KMS-11 (cell line): Measurements from ENCODE around the gene HYAL4.
A peak's percentile ranks its signal among the peaks of the same experiment; 100 is the strongest.

ENCODE experiments used
- H2AFZ ChIP-seq: fragments of 200-600 bp; sonication (generic); 2 replicates; pipeline ENCODE4 v1.6.1; 2016; ENCODE audit warnings: antibody characterized with exemption, mixed run types, low read depth
- H3K27ac ChIP-seq: fragments of 200-600 bp; sonication (generic); 2 replicates; pipeline ENCODE4 v1.6.1; 2016; ENCODE audit warnings: mild to moderate bottlenecking, mixed run types
- H3K27me3 ChIP-seq: fragments of 200-600 bp; sonication (generic); 2 replicates; pipeline ENCODE4 v1.6.1; 2017; ENCODE audit warnings: mild to moderate bottlenecking, low read depth, mixed run types, moderate library complexity; ENCODE audit not compliant: insufficient read depth
- H3K36me3 ChIP-seq: fragments of 200-600 bp; sonication (generic); 2 replicates; pipeline ENCODE4 v1.6.1; 2017; ENCODE audit warnings: mild to moderate bottlenecking, mixed run types; ENCODE audit not compliant: insufficient read depth
- H3K4me1 ChIP-seq: fragments of 200-600 bp; sonication (generic); 2 replicates; pipeline ENCODE4 v1.6.1; 2016; ENCODE audit warnings: mild to moderate bottlenecking, low read depth, mixed run types; ENCODE audit not compliant: poor library complexity, severe bottlenecking
- H3K4me2 ChIP-seq: fragments of 200-600 bp; sonication (generic); 2 replicates; pipeline ENCODE4 v1.7.0; 2016; ENCODE audit warnings: mild to moderate bottlenecking, mixed run types
- H3K4me3 ChIP-seq: fragments of 200-600 bp; sonication (generic); IDR thresholded peaks from 2 replicates; pipeline ENCODE4 v1.6.1; 2017; ENCODE audit warnings: low read depth, low read length, mixed read lengths; ENCODE audit not compliant: insufficient read depth
- H3K79me2 ChIP-seq: fragments of 200-600 bp; sonication (generic); 2 replicates; pipeline ENCODE4 v1.6.1; 2016; ENCODE audit warnings: low read depth, mixed run types; ENCODE audit not compliant: insufficient read depth
- H3K9ac ChIP-seq: fragments of 200-600 bp; sonication (generic); 2 replicates; pipeline ENCODE4 v1.6.1; 2016; ENCODE audit warnings: mild to moderate bottlenecking, mixed run types
- H4K20me1 ChIP-seq: fragments of 200-600 bp; sonication (generic); 2 replicates; pipeline ENCODE4 v1.6.1; 2016; ENCODE audit warnings: mild to moderate bottlenecking, mixed run types; ENCODE audit not compliant: insufficient read depth
- TF ChIP-seq, protein P1 (sequence below): fragments of 200-600 bp; sonication (generic); conservative IDR thresholded peaks from 2 replicates; pipeline ENCODE4 v1.6.1; 2017; ENCODE audit warnings: low read depth, mild to moderate bottlenecking, antibody characterized with exemption, low read length, moderate library complexity, mixed read lengths

Gene HYAL4

DNA sequence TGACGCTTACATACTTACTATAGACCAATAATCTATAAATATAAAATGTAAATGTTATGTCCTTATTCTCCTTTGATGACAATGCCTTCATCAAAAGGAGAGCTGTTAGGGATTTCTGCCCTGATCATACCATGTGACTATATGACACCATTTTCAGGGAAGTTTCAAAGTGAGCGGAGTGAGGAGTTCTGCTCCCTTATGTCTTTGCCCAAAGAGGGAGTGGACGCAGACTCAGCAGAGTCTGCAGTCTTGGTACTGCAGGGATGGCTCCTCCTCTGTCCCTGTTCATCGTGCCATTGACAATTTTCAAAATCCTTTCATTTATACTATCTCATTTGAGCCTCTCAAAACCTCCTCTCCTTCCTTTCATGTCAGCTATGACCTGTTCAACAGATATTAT, 27.9 kb downstream of the HYAL4 start:
- Histone ChIP-seq H4K20me1 (no peaks in the 10 kb centered on the region), H3K4me3 (no peak overlapping the region), H2AFZ (peak overlapping the region; percentile 1; the same call in 1 of the 2 replicates), H3K4me2 (no peak overlapping the region), H3K79me2 (no peaks in the 10 kb centered on the region), H3K27ac (no peak overlapping the region), H3K27me3 (no peaks in the 10 kb centered on the region), H3K36me3 (no peaks in the 10 kb centered on the region), H3K9ac (no peak overlapping the region), H3K4me1 (no peaks in the 10 kb centered on the region)
- TF ChIP-seq, protein P1, sequence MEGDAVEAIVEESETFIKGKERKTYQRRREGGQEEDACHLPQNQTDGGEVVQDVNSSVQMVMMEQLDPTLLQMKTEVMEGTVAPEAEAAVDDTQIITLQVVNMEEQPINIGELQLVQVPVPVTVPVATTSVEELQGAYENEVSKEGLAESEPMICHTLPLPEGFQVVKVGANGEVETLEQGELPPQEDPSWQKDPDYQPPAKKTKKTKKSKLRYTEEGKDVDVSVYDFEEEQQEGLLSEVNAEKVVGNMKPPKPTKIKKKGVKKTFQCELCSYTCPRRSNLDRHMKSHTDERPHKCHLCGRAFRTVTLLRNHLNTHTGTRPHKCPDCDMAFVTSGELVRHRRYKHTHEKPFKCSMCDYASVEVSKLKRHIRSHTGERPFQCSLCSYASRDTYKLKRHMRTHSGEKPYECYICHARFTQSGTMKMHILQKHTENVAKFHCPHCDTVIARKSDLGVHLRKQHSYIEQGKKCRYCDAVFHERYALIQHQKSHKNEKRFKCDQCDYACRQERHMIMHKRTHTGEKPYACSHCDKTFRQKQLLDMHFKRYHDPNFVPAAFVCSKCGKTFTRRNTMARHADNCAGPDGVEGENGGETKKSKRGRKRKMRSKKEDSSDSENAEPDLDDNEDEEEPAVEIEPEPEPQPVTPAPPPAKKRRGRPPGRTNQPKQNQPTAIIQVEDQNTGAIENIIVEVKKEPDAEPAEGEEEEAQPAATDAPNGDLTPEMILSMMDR = no peak

DNA sequence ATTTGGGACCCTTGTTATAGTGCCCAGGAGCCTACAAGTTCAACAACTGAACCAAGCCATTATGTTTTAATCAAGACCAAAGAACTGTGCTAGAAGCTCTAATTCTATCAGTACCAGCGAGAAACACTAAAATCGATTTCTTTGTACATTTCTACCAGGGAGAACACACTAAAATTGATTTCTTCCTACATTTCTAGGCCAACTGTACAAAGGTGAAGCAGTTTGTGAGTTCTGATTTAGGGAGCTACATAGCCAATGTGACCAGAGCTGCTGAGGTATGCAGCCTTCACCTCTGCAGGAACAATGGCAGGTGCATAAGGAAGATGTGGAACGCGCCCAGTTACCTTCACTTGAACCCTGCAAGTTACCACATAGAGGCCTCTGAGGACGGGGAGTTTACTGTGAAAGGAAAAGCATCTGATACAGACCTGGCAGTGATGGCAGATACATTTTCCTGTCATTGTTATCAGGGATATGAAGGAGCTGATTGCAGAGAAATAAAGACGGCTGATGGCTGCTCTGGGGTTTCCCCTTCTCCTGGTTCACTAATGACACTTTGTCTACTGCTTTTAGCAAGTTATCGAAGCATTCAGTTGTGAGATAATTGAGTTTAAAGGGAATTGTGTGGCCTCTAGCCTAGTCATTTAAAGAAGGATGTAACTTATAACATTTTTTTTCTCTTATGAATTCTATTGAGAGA, 31.7 kb downstream of the HYAL4 start:
- H3K79me2 ChIP-seq = no peaks in the 10 kb centered on the region
- no peaks in the 10 kb centered on the region for H4K20me1 ChIP-seq
- H3K4me3 ChIP-seq = no peak overlapping the region
- no peak overlapping the region for H3K4me2 ChIP-seq
- H3K27ac ChIP-seq = no peak overlapping the region
- H3K9ac ChIP-seq = no peak overlapping the region
- H3K4me1 ChIP-seq = no peaks in the 10 kb centered on the region
- H3K36me3 ChIP-seq = no peaks in the 10 kb centered on the region
- no peaks in the 10 kb centered on the region for H3K27me3 ChIP-seq
- no peak overlapping the region for H2AFZ ChIP-seq
- TF ChIP-seq, protein P1 = no peak

DNA sequence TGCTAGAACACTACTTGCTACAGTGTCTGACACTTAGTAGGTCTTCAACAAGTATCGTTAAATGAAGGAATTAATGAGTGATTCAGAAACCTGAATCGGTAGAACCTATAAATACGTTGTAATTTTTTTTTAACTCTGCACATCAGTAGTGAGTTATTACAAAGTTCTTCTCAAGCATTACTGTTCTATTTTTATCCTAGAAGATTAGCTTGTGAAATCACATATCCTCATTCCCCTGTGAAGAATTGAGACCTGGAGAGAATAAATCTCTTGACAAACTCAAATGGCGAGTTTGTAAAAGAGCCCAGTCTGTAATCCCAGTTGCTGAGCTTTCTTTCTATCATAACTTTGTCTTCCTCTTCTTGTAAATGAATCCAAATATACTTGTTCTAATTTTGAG, 34.7 kb downstream of the HYAL4 start:
- no peak overlapping the region for H3K9ac ChIP-seq
- no peak overlapping the region for H2AFZ ChIP-seq
- H3K27ac ChIP-seq = no peak overlapping the region
- no peaks in the 10 kb centered on the region for H3K4me1 ChIP-seq
- H3K79me2 ChIP-seq = no peaks in the 10 kb centered on the region
- no peak overlapping the region for H3K4me3 ChIP-seq
- H3K27me3 ChIP-seq = no peaks in the 10 kb centered on the region
- H3K36me3 ChIP-seq = no peaks in the 10 kb centered on the region
- H4K20me1 ChIP-seq = no peaks in the 10 kb centered on the region
- TF ChIP-seq, protein P1 = no peak
- no peak overlapping the region for H3K4me2 ChIP-seq

DNA sequence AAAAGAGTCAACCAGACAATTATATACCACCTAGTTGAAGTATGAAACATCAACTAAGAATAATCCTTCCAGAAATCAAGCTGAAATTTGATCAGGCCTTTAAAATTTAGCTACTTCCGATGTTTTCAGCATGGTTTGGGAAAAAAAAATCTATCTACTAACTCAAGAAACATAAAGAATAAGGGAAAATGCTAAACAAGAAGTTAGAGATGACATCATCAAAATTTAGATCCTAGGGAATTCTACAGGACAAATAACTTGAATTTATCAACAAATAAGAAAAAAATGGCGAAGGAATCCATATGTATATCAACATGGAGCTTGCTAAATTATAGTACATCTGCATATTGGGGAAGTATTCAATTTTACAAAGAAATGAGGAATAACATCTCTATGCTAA, 36.3 kb downstream of the HYAL4 start:
- H3K79me2 ChIP-seq = no peaks in the 10 kb centered on the region
- no peaks in the 10 kb centered on the region for H3K36me3 ChIP-seq
- no peak overlapping the region for H3K4me3 ChIP-seq
- TF ChIP-seq, protein P1 = no peak
- no peak overlapping the region for H3K27ac ChIP-seq
- no peak overlapping the region for H3K4me2 ChIP-seq
- no peaks in the 10 kb centered on the region for H3K27me3 ChIP-seq
- no peaks in the 10 kb centered on the region for H4K20me1 ChIP-seq
- no peak overlapping the region for H2AFZ ChIP-seq
- H3K4me1 ChIP-seq = no peaks in the 10 kb centered on the region
- no peak overlapping the region for H3K9ac ChIP-seq
